Parathyroid adenoma (tissue), 2 donors: ENCODE results near the gene TBC1D16.

Experiments
- H2AFZ ChIP-seq: fragments of 300-600 bp; sonication (generic); one replicate; pipeline ENCODE4 v1.7.0; 2017; ENCODE audit warnings: antibody characterized with exemption, mild to moderate bottlenecking
- H3K27ac ChIP-seq: fragments of 300-600 bp; sonication (generic); one replicate; pipeline ENCODE4 v1.7.0; 2017
- H3K27me3 ChIP-seq: fragments of 300-600 bp; sonication (generic); one replicate; pipeline ENCODE4 v1.7.0; 2017; ENCODE audit warnings: low read length; ENCODE audit not compliant: control insufficient read depth, insufficient read depth
- H3K36me3 ChIP-seq: fragments of 300-600 bp; sonication (generic); one replicate; pipeline ENCODE4 v1.7.0; 2017; ENCODE audit warnings: low read length; ENCODE audit not compliant: control insufficient read depth, insufficient read depth
- H3K4me1 ChIP-seq: fragments of 300-600 bp; sonication (generic); one replicate; pipeline ENCODE4 v1.7.0; 2017; ENCODE audit warnings: control low read depth
- H3K4me2 ChIP-seq: fragments of 300-600 bp; sonication (generic); one replicate; pipeline ENCODE4 v1.7.0; 2017; ENCODE audit warnings: low read length
- H3K4me3 ChIP-seq: fragments of 300-600 bp; sonication (generic); one replicate; pipeline ENCODE4 v1.7.0; 2017; ENCODE audit warnings: low read depth, low read length
- H3K79me2 ChIP-seq: fragments of 300-600 bp; sonication (generic); one replicate; pipeline ENCODE4 v1.7.0; 2017; ENCODE audit warnings: control low read depth
- H3K9ac ChIP-seq: fragments of 300-600 bp; sonication (generic); one replicate; pipeline ENCODE4 v1.7.0; 2017; ENCODE audit warnings: mild to moderate bottlenecking
- H3K9me3 ChIP-seq: fragments of 300-600 bp; sonication (generic); one replicate; pipeline ENCODE4 v1.7.0; 2017; ENCODE audit warnings: low read length; ENCODE audit not compliant: control insufficient read depth
- CTCF ChIP-seq: fragments of 300-600 bp; sonication (generic); IDR thresholded peaks from one replicate; pipeline ENCODE4 v1.7.0; 2017; ENCODE audit warnings: antibody characterized with exemption, mild to moderate bottlenecking
- donor health status: primary hyperparathyroidism.

TBC1D16 gene

DNA sequence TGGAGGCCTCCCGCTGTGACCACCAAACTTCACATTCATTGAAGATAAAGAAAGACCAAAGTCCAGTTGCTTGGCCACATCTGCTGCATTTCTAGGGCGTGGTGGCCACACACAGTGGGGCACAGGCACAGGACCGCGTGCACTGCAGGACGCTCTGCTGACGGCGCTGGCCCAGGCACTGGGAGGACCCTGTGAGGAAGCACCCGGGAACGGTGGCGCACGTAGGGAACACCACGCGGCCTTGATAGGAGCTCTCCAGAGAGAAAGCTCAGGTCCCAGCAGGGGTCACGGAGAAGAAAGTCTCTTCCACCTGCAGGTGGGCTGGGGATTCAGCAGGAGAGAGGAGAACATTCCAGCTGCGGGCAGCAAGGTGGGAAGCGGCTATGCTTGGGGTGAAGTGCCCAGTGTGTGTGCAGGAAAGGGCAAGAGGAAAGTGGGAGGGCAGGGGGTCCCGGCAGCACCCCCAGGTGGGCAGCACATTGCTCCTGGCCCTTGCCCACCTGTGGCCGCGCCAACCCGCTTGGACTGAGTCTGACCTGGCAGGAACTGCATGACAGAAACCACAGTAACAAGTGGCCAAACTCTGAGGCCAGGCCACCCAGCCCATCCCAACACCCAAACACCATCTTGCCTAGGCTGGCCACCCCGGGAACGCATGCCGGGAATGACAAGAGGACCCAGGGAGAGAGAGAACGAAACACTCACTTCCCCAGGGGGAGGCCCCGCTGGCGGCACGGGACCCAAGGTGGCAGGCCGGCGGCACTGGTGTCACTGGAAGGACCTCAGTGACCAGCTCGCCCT, 32.8 kb downstream of the TBC1D16 start:
- no peak overlapping the region for H2AFZ ChIP-seq

GRCh38 chr17:80002070-80002641, 33.5 kb downstream of the TBC1D16 start:
- H2AFZ ChIP-seq, result no peak overlapping the region
- H3K27me3 ChIP-seq, result no peaks in the 10 kb centered on the region
- no peaks in the 10 kb centered on the region for H3K36me3 ChIP-seq
- H3K4me1 ChIP-seq, result no peaks in the 10 kb centered on the region
- no peak overlapping the region for H3K9ac ChIP-seq
- peaks cover 16% of the 10 kb centered on the region for H3K79me2 ChIP-seq
- H3K4me3 ChIP-seq, result no peak overlapping the region
- no peak overlapping the region for H3K27ac ChIP-seq
- no peaks in the 10 kb centered on the region for H3K9me3 ChIP-seq
- no peak overlapping the region for H3K4me2 ChIP-seq
- TF ChIP-seq CTCF, result no peak

More for the DNA sequence above, 32.8 kb downstream of the TBC1D16 start:
- TF ChIP-seq CTCF, result no peak
- Histone ChIP-seq H3K36me3 (no peaks in the 10 kb centered on the region), H3K27me3 (no peaks in the 10 kb centered on the region), H3K4me1 (no peaks in the 10 kb centered on the region), H3K4me3 (no peak overlapping the region), H3K79me2 (peaks cover 16% of the 10 kb centered on the region), H3K9me3 (no peaks in the 10 kb centered on the region), H3K4me2 (no peak overlapping the region), H3K27ac (no peak overlapping the region), H3K9ac (no peak overlapping the region)

DNA sequence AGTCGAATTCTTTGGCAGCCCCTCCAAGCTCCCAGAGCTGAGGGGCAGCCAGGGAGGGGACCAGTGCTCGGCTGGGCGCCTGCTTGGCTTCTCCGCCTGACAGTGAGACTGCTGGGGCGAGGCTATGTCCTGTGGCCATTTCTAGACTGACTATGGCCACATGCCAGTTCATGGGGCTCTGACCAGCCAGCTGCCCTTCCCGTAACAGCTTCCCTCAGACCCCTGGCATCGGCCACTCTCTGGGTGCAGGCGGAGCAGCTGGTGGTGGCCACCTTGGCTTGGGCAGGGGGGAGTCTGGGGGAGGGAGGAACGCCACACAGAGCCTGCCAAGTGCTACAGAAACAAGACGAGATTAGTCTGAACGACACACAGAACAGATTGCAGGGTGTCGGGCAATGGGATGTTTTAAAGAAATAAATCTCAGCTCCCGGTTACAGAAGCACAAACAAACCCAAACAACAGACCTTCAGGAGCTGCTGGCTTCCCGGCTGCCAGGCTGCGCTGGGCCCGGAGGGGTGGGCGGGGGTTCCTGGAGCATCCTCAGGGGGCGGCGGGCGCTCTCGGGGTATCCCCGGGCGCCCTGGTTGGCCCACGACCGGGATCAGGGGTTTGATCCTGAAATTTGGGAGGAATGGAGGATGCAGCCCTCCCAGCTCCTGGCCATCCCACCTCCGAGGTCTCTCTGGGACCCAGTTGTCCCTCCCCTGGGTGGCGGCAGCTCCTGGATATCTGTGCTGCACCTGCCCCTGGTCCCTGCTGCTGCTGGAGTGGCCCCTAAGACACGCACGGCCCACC, 34.5 kb downstream of the TBC1D16 start:
- H3K4me3 ChIP-seq, result no peak overlapping the region
- H3K9ac ChIP-seq, result no peak overlapping the region
- no peak overlapping the region for H3K27ac ChIP-seq
- H3K36me3 ChIP-seq, result no peaks in the 10 kb centered on the region
- H3K9me3 ChIP-seq, result no peaks in the 10 kb centered on the region
- no peaks in the 10 kb centered on the region for H3K27me3 ChIP-seq
- no peaks in the 10 kb centered on the region for H3K4me1 ChIP-seq
- no peak overlapping the region for H2AFZ ChIP-seq
- no peak for TF ChIP-seq CTCF
- H3K4me2 ChIP-seq, result no peak overlapping the region
- H3K79me2 ChIP-seq, result peaks cover 16% of the 10 kb centered on the region

DNA sequence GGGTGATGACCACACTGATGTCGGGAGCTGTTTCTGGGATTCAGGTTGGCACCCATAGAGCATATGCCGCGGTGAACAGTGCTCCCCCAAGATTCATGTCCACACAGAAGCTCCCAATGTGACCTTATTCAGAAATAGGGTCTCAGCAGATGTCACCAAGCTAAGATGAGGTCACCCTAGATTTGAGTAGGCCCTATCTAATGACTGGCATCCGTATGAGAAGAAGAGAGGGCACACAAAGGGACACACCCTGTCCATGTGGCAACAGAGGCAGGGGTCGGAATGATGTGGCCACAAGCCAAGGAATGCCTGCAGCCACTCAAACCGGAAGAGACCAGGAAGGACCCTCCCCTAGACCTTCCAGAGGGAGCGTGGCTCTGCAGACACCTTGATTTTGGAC, 35.5 kb downstream of the TBC1D16 start:
- Histone ChIP-seq H3K4me1 (no peaks in the 10 kb centered on the region), H3K9me3 (no peaks in the 10 kb centered on the region), H3K79me2 (peaks cover 8% of the 10 kb centered on the region), H3K4me2 (no peak overlapping the region), H2AFZ (no peak overlapping the region), H3K4me3 (no peak overlapping the region), H3K36me3 (no peaks in the 10 kb centered on the region), H3K27ac (no peak overlapping the region), H3K9ac (no peak overlapping the region), H3K27me3 (no peaks in the 10 kb centered on the region)
- no peak for TF ChIP-seq CTCF
